Psoas muscle (tissue), 8 donors: ENCODE measurements around the gene METTL15. TPM values are rescaled to one million over a fixed set of nuclear protein-coding genes. Genes with fewer than 3 reads are reported as not detected.

Experiments used
- ATAC-seq, 4 donors: fragments of 200-7000 bp; cut with Tn5 transposase; one replicate each; pipeline ENCODE4 v1.9.1; 2020; ENCODE audit warnings: moderate library complexity in 3 of 4, mild to moderate bottlenecking in 2 of 4
- DNase-seq, 2 donors: peaks; one replicate each; pipeline ENCODE4 v3.0.0-alpha.2; 2020
- H3K27ac ChIP-seq: fragments of 200-600 bp; one replicate; pipeline ENCODE4 v1.8.0; 2022
- H3K27me3 ChIP-seq, 3 donors: fragments of 200-600 bp in 1 of 3; one replicate each; pipeline versions ENCODE4 v1.6.1 to v1.8.0; 2013 to 2022; ENCODE audit warnings: low read length in 2 of 3, mild to moderate bottlenecking in 2 of 3, moderate library complexity in 1 of 3; ENCODE audit not compliant: insufficient read depth in 3 of 3
- H3K36me3 ChIP-seq, 2 donors: fragments of 200-600 bp in 1 of 2; one replicate each; pipeline versions ENCODE4 v1.6.1 to v1.8.0; 2013 to 2022; ENCODE audit warnings: low read depth in 1 of 2, mild to moderate bottlenecking in 1 of 2, moderate library complexity in 1 of 2; ENCODE audit not compliant: insufficient read depth in 1 of 2
- H3K4me1 ChIP-seq: fragments of 200-600 bp; one replicate; pipeline ENCODE4 v1.8.0; 2022
- H3K4me3 ChIP-seq: fragments of 200-600 bp; one replicate; pipeline ENCODE4 v1.8.0; 2022; ENCODE audit warnings: mild to moderate bottlenecking
- H3K9me3 ChIP-seq: fragments of 200-600 bp; one replicate; pipeline ENCODE4 v1.8.0; 2022
- WGBS, 3 donors: extraction: QIAGEN DNeasy Blood & Tissue Kit; methylation state at CpG; one replicate each; pipeline versions ENCODE4 v1.1.6 to v1.1.7; 2013; 5-methylcytosine and 5-hydroxymethylcytosine counted together
- intact Hi-C, 2 donors: fragments of 100-400 bp; cut with DNase I; formaldehyde crosslinking; loops; one replicate each; pipeline versions ENCODE4 v1.11.0 to v1.14.2; 2022
- polyA plus RNA-seq, 3 donors: library from polyadenylated mRNA; stranded (reverse); fragments of 200-250 nt; gene quantifications; one replicate each; pipeline ENCODE4 v1.2.3, GENCODE V29; 2013
- total RNA-seq, 4 donors: library from RNA; stranded (reverse); fragmentation: NEBNext Ultra II Directional in 2 of 4; extraction: Animal tissue kit (Norgen Biotek cat#: 25700) in 2 of 4; gene quantifications; one replicate each; pipeline versions ENCODE4 v1.2.1 to v1.2.4, GENCODE V29; 2021 to 2023
- TF ChIP-seq, protein P1 (sequence below): fragments of 200-600 bp; IDR thresholded peaks from one replicate; pipeline ENCODE4 v1.8.0; 2022; ENCODE audit warnings: antibody characterized with exemption
- donor health status: healthy with polysubstance abuse.
- donor health status: DM: no; HTN: no; CAD: no; lungs with moderate emphysema.
- donor health status: Bipolar disorder and iron deficiency.
- donor health status: healthy.
- donor health status: DM: yes; HTN: yes; CAD: no.
- donor health status: DM: no; HTN: no; CAD: no.
- donor health status: DM: no; HTN: no; CAD: no.
- donor health status: DM: yes; HTN: yes; CAD: no.

METTL15 gene
- total and polyA plus RNA-seq, 7 donors, result 3.6 to 9.5 (median 8.4) TPM

DNA sequence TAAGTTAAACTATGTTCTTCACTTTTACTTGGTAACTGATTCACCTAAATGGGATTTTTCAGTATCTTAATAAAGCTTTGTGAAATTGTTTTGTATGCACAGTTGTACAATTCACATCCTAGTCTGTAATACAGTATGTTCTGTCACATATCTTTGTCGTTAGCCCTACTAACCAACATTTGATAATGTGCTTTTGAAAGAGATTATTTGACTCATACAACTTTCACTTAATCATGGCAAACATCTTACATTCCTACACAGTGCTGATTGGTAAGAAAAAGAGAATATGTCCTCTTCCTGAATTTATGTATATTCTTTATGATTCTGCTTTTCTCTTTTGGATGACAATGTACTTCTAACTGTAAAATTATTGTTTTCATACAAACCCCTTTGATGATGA is 234.5 kb downstream of the METTL15 start:
- H3K27ac ChIP-seq, result no peak overlapping the region
- DNase-seq (no peak), ATAC-seq (no peak)
- H3K4me1 ChIP-seq, result no peaks in the 10 kb centered on the region
- H3K4me3 ChIP-seq, result no peak overlapping the region
- 38 to 88% (median 87%) methylated on average over 1 of the region's 1 CpG for WGBS, 3 donors
- intact Hi-C loops, result no loop called here
- H3K27me3 ChIP-seq, result no peaks in the 10 kb centered on the region
- TF ChIP-seq, protein P1, sequence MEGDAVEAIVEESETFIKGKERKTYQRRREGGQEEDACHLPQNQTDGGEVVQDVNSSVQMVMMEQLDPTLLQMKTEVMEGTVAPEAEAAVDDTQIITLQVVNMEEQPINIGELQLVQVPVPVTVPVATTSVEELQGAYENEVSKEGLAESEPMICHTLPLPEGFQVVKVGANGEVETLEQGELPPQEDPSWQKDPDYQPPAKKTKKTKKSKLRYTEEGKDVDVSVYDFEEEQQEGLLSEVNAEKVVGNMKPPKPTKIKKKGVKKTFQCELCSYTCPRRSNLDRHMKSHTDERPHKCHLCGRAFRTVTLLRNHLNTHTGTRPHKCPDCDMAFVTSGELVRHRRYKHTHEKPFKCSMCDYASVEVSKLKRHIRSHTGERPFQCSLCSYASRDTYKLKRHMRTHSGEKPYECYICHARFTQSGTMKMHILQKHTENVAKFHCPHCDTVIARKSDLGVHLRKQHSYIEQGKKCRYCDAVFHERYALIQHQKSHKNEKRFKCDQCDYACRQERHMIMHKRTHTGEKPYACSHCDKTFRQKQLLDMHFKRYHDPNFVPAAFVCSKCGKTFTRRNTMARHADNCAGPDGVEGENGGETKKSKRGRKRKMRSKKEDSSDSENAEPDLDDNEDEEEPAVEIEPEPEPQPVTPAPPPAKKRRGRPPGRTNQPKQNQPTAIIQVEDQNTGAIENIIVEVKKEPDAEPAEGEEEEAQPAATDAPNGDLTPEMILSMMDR, result no peak
- H3K36me3 ChIP-seq, result no peaks in the 10 kb centered on the region
- peaks cover 17% of the 10 kb centered on the region for H3K9me3 ChIP-seq

DNA sequence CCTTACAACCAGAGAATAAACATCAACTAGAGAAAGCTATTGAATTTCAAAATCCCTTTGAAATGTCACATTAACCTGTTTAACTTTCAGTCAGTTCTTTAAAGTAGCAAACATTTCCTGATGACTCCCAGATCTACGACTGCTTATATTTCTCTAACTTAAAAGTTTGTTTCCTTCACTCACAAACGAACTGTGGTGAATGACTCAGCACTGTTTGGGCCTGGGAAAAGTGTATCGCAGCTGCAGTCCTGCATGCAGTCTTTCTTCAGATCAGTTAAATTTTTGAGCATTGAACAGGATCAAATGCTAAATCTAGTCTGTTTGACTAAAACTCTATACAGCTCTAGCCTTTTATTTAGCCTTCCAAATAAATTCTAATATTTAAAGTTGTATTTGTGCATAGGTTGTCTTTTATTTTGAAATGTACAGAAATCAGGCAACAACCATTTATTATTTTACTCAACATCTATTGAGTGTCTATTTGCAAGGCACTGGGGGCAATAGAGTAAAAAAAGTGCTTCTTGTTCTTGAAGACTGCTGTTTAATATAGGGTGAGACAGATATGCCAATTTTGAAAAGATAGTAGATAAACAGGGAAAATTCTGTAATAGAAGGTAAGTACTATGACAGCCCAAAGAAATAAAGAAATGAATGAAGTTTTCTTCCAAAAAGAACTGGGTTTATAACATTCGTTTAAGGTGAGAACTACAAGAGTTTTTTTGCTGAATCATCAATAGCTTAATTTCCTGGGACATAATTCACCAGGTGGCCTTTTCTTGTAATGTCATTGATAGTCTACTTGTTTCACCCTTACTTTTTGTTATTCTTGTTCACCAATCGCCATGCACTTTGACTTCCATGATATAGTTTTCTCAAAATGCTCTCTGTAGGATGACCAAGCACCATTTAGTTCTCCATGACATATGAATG is 235.4 kb downstream of the METTL15 start:
- Histone ChIP-seq H3K36me3 (no peaks in the 10 kb centered on the region), H3K4me1 (no peaks in the 10 kb centered on the region), H3K4me3 (no peak overlapping the region), H3K27ac (no peak overlapping the region), H3K9me3 (peaks cover 16% of the 10 kb centered on the region), H3K27me3 (no peaks in the 10 kb centered on the region)
- DNase-seq, result no peak
- no peak for ATAC-seq
- TF ChIP-seq, protein P1, result no peak
- intact Hi-C loops, result no loop called here
- 64 to 69% (median 67%) methylated on average over 5 of the region's 5 CpGs for WGBS, 3 donors

DNA sequence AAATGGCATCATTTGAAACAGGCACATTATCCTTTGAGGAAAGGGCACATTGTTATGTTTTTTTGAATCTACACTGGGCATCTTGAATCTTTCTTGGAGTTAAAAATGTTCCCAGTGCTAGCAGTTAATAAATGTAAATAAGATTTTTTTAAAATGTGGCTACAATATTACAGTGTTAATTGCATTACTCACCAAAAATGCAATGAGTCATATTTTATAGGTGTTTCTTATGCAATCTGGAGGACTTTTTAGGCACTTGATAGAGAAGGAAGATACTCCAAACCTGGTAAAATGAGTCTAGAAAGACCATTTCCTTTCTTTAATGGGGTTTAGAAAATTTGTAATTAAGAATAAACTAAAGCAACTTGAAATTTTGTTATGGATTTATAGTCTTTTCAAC is 238.0 kb downstream of the METTL15 start:
- H3K27me3 ChIP-seq, result no peaks in the 10 kb centered on the region
- no peaks in the 10 kb centered on the region for H3K4me1 ChIP-seq
- ATAC-seq (no peak), DNase-seq (no peak)
- no peak overlapping the region for H3K27ac ChIP-seq
- TF ChIP-seq, protein P1, result no peak
- H3K9me3 ChIP-seq, result no peaks in the 10 kb centered on the region
- intact Hi-C loops, result no loop called here
- no peaks in the 10 kb centered on the region for H3K36me3 ChIP-seq
- no peak overlapping the region for H3K4me3 ChIP-seq

DNA sequence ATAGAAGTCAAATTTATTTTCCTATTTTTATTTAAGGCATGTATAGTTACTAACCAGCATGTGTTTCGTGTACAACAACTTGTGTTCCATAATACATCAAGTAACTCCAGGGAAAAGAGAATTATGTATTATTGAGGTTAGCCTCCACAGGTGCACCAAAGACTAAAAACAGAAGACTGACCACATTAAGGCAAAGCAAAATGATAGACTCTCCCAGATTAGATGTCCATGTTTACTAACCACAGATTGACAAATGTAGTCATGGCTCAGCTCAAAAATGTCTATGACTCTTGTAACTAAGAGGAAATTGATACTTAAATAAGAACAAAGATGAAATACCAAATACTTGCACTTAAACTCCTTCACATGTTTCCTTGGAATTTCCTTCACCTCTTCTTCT is 238.5 kb downstream of the METTL15 start:
- H3K9me3 ChIP-seq, result no peaks in the 10 kb centered on the region
- WGBS, 3 donors, result 69 to 76% (median 74%) methylated on average over 1 of the region's 1 CpG
- no peak overlapping the region for H3K4me3 ChIP-seq
- TF ChIP-seq, protein P1, result no peak
- H3K36me3 ChIP-seq, result no peaks in the 10 kb centered on the region
- intact Hi-C loops, result no loop called here
- no peak overlapping the region for H3K27ac ChIP-seq
- no peaks in the 10 kb centered on the region for H3K27me3 ChIP-seq
- no peaks in the 10 kb centered on the region for H3K4me1 ChIP-seq
- no peak for ATAC-seq
- no peak for DNase-seq
